Heart right ventricle (tissue), 16 donors: Measurements from ENCODE around the gene CUTA. TPM values are rescaled to one million over a fixed set of nuclear protein-coding genes. Genes with fewer than 3 reads are reported as not detected.

Experiments used
- ATAC-seq, 8 donors: fragments of 200-7000 bp; cut with Tn5 transposase; one replicate each; pipeline ENCODE4 v1.9.1; 2020; ENCODE audit warnings: mild to moderate bottlenecking in 8 of 8, moderate library complexity in 8 of 8, moderate number of reproducible peaks in 1 of 8
- DNase-seq, 2 donors: peaks; one replicate each; pipeline ENCODE4 v3.0.0-alpha.2; 2020
- H3K27ac ChIP-seq, 10 donors: fragments of 200-600 bp; sonication (generic) in 2 of 10; one replicate each; pipeline versions ENCODE4 v1.5.0 to v1.8.0; 2020 to 2022; ENCODE audit warnings: mild to moderate bottlenecking in 3 of 10
- H3K27me3 ChIP-seq, 7 donors: fragments of 200-600 bp; one replicate each; pipeline ENCODE4 v1.8.0; 2021 to 2022; ENCODE audit warnings: mild to moderate bottlenecking in 2 of 7
- H3K36me3 ChIP-seq, 9 donors: fragments of 200-600 bp; sonication (generic) in 1 of 9; one replicate each; pipeline versions ENCODE4 v1.5.0 to v1.8.0; 2020 to 2022; ENCODE audit warnings: mild to moderate bottlenecking in 2 of 9
- H3K4me1 ChIP-seq, 9 donors: fragments of 200-600 bp; sonication (generic) in 1 of 9; one replicate each; pipeline versions ENCODE4 v1.5.0 to v1.8.0; 2020 to 2022; ENCODE audit warnings: mild to moderate bottlenecking in 4 of 9
- H3K4me3 ChIP-seq, 10 donors: fragments of 200-600 bp; sonication (generic) in 2 of 10; one replicate each; pipeline versions ENCODE4 v1.5.0 to v1.8.0; 2020 to 2022; ENCODE audit warnings: mild to moderate bottlenecking in 7 of 10, moderate library complexity in 2 of 10
- H3K9me3 ChIP-seq, 11 donors: fragments of 200-600 bp in 10 of 11; sonication (generic) in 2 of 11; one replicate each; pipeline versions ENCODE4 v1.5.0 to v1.8.0; 2013 to 2022; ENCODE audit warnings: mild to moderate bottlenecking in 2 of 11, control low read depth in 1 of 11, moderate library complexity in 1 of 11
- CTCF ChIP-seq, 9 donors: fragments of 200-600 bp; sonication (generic) in 2 of 9; IDR thresholded peaks; one replicate each; pipeline versions ENCODE4 v1.5.0 to v1.8.0; 2021 to 2022; ENCODE audit warnings: antibody characterized with exemption in 9 of 9, mild to moderate bottlenecking in 5 of 9, moderate library complexity in 1 of 9
- WGBS, 2 donors: extraction: QIAGEN DNeasy Blood & Tissue Kit; methylation state at CpG; one replicate each; pipeline ENCODE4 v1.1.7; 2013; ENCODE audit warnings: inconsistent platforms in 1 of 2; 5-methylcytosine and 5-hydroxymethylcytosine counted together
- intact Hi-C, 10 donors: fragments of 100-400 bp; cut with DNase I; formaldehyde crosslinking; loops; one replicate each; pipeline versions ENCODE4 v1.11.1 to v1.14.2; 2022
- polyA plus RNA-seq, 2 donors: library from polyadenylated mRNA; stranded (reverse); fragments of 200-250 nt; gene quantifications; one replicate each; pipeline ENCODE4 v1.2.3, GENCODE V29; 2013
- total RNA-seq, 10 donors: library from RNA; stranded (reverse); fragmentation: NEBNext Ultra II Directional in 3 of 10; extraction: Animal tissue kit (Norgen Biotek cat#: 25700) in 3 of 10; gene quantifications; one replicate each; pipeline versions ENCODE4 v1.2.1 to v1.2.4, GENCODE V29; 2021 to 2023
- donor health status: Arrhythmogenic right ventricular cardiomyopathy.
- donor health status: ischemic (EF 13 %, LVEDD 7.1; RV severe dilation, severe dysfunction).
- donor health status: healthy with polysubstance abuse.
- donor health status: DM: no; HTN: yes; CAD: no.
- donor health status: DM: no; HTN: no; CAD: no.
- donor health status: ischemic (EF 25% LVEDD 6.9; RV normal size, moderate dysfunction).
- donor health status: ischemic (EF 25% LVEDD 5.7; RV mildly dilated, moderate dysfunction).
- donor health status: healthy.
- donor health status: DM: yes; HTN: yes; CAD: no.
- donor health status: Ischemic cardiomyopathy.
- donor health status: ischemic (EF 35%, LVEDD 5.7; RV mildly dilated, moderate dysfunction).
- donor health status: nonischemic (EF 11% LVEDD 7.7; RV severe dilation, severe dysfunction).
- donor health status: DM: yes; HTN: yes; CAD: no.
- donor health status: PGD.
- donor health status: ischemic (EF 29% LVEDD 5.4; RV normal size, mild dysfunction).
- donor health status: nonischemic (EF 23%, LVEDD 6.1; RV moderate dilation, normal function).

Gene CUTA
- total and polyA plus RNA-seq, 12 donors: 94.7 to 161 (median 114) TPM

GRCh38 chr6:33417128-33417902 is 592 bp downstream of the CUTA start:
- no peaks in the 10 kb centered on the region for H3K9me3 ChIP-seq
- peak overlapping the region; percentile 59 to 94 (median 90) for H3K27ac ChIP-seq
- intact Hi-C loops: loop anchor here in 3 of 10 donors (10.0 kb wide), 2 partner anchors 103 to 1753 kb away; partner anchors contain the start of genes TAPBP (in 2 of the 3), ZBTB22 (in 2 of the 3), C6orf47 (in 1 of the 3) and CSNK2B (in 1 of the 3)
- no peak for DNase-seq
- H3K27me3 ChIP-seq: no peaks in the 10 kb centered on the region
- peak overlapping the region; percentile 40 to 80 (median 70) for H3K4me3 ChIP-seq
- no peak for TF ChIP-seq CTCF (IDR thresholded peaks at IDR 0.05)
- 3 to 5% methylated on average over 25 of the region's 25 CpGs for WGBS, 2 donors
- ATAC-seq: no peak
- peaks cover 0 to 48% (median 21%) of the 10 kb centered on the region in 9 donors for H3K36me3 ChIP-seq
- peaks cover 19 to 56% (median 46%) of the 10 kb centered on the region in 9 donors for H3K4me1 ChIP-seq

GRCh38 chr6:33416386-33417127 is 1.4 kb downstream of the CUTA start:
- Histone ChIP-seq H3K4me3 (peak overlapping the region in 8 of 10 donors; percentile 54 to 80 (median 70)), H3K9me3 (no peaks in the 10 kb centered on the region), H3K27me3 (no peaks in the 10 kb centered on the region), H3K36me3 (peaks cover 0 to 50% (median 21%) of the 10 kb centered on the region in 9 donors), H3K4me1 (peaks cover 23 to 64% (median 54%) of the 10 kb centered on the region in 9 donors), H3K27ac (peak overlapping the region in 7 of 10 donors; percentile 83 to 94 (median 90))
- ATAC-seq: no peak
- WGBS, 2 donors: 63 to 65% methylated on average over 12 of the region's 12 CpGs
- intact Hi-C loops: loop anchor here in 3 of 10 donors (10.0 kb wide), 2 partner anchors 102 to 1752 kb away; partner anchors contain the start of genes TAPBP (in 2 of the 3), ZBTB22 (in 2 of the 3), C6orf47 (in 1 of the 3) and CSNK2B (in 1 of the 3)
- TF ChIP-seq CTCF (IDR thresholded peaks at IDR 0.05): no peak
- no peak for DNase-seq

GRCh38 chr6:33415831-33416230 is 2.1 kb downstream of the CUTA start:
- no peak for DNase-seq
- Histone ChIP-seq H3K36me3 (peaks cover 0 to 50% (median 21%) of the 10 kb centered on the region in 9 donors), H3K27ac (peak overlapping the region in 1 of 10 donors; percentile 94), H3K9me3 (no peaks in the 10 kb centered on the region), H3K27me3 (no peaks in the 10 kb centered on the region), H3K4me3 (no peak overlapping the region), H3K4me1 (peaks cover 23 to 65% (median 56%) of the 10 kb centered on the region in 9 donors)
- ATAC-seq: no peak
- intact Hi-C loops: loop anchor here in 3 of 10 donors (10.0 kb wide), 2 partner anchors 101 to 1751 kb away; partner anchors contain the start of genes TAPBP (in 2 of the 3), ZBTB22 (in 2 of the 3), C6orf47 (in 1 of the 3) and CSNK2B (in 1 of the 3)
- TF ChIP-seq CTCF (IDR thresholded peaks at IDR 0.05): no peak
- WGBS, 2 donors: 73 to 78% methylated on average over 9 of the region's 9 CpGs
